GM21360 (cell line): Measurements from ENCODE around the gene WASF2.
"Not testable (repeated sequence)": the region's sequence is repeated elsewhere in the genome, so short reads cannot be mapped to it uniquely, and the experiment has no call there.

Source experiments
- ATAC-seq: cut with Tn5 transposase; IDR thresholded peaks from one replicate; pipeline ENCODE4 v1.9.1; 2021; ENCODE audit warnings: mild to moderate bottlenecking, moderate library complexity; ENCODE audit not compliant: unreplicated experiment

Gene WASF2

DNA sequence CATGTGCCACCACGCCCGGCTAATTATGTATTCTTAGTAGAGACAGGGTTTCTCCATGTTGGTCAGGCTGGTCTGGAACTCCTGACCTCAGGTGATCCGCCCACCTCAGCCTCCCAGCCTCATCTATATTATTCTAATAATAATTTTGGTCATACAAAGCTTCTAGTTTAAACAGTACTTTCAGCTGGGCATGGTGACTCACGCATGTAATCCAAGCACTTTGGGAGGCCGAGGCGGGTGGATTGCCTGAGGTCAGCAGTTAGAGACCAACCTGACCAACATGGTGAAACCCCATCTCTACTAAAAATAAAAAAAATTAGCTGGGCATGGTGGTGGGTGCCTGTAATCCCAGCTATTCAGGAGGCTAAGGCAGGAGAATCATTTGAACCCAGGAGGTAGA lies 26.1 kb downstream of the WASF2 start:
- not testable (repeated sequence) for ATAC-seq

DNA sequence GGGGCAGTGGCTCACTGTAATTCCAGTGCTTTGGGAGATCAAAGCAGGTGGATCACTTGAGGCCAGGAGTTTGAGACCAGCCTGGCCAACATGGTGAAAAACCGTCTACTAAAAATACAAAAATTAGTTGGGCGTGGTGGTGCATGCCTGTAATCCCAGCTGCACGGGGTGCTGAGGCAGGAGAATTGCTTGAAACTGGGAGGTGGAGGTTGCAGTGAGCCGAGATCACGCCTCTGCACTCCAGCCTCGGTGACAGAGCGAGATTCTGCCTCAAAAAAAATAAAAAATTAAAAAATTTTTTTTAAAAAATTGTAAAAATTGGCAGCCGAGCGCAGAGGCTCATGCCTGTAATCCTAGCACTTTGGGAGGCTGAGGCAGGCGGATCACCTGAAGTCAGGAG lies 31.4 kb downstream of the WASF2 start:
- ATAC-seq: not testable (repeated sequence)

DNA sequence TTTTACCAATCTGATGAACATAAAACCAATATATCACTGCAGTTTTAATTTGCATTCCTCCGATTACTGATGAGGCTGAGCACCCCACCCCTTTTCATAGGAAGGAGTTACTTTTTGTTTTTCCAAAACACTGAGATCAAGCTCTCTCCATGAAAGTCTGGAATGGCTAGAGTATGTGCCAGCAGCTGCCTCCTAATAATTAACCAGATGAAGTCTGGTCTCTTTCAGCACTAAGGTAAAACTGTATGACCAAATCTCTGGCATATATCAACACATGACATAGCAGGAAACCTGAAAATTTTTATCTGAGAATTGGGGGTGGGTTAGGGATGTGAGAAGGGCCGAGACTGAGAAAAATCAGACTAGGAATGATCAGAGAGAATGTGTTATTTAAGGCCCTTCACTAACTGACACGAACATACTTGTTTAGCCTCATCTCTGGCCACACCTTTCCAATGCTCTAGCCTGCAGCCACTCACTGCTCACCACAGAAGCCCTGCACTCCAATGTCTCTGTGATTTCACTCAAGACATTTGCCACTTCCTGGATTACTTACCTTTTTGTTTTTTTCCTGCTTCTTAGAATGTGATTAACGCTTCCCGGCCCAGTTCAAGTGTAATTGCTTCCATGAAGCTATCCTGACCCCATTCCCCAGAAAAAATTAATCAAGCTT lies 34.7 kb downstream of the WASF2 start:
- no peak for ATAC-seq

DNA sequence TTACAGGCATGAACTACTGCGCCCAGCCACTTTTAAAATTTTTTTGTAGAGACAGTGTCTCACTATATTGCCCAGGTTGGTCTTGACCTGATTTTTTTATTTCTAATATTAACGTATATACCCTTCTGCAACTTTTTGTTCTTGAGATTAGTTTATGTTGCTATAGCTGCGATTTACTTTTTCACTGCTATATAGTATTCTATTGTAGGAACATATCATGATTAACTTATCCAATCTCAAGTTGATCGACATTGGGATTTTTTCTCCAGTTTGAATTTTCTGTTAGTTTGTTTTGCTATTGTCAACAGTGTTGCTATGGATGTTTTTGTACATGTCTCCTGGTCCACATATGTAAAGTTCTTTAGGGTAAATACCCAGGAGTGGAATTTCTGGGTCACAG lies 35.4 kb downstream of the WASF2 start:
- no peak for ATAC-seq

DNA sequence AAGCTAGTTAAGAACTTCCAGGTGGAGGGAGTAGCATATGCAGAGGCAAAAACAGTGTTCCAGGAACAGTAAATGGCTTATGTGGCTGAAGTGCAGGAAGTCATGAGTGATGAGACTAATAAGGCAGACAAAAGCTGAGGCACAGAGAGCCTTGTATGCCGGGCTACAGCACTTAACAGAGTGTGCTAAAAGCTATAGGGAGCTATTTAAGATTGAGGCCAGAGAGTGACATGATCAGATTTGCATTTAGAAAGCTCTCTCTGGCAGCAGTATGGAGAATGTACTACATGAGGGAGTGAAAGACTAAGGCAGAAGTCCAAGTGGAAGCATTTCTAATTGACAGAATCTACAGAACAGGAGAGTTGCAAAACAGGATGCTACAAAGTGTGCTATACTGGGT lies 38.6 kb downstream of the WASF2 start:
- ATAC-seq: no peak

DNA sequence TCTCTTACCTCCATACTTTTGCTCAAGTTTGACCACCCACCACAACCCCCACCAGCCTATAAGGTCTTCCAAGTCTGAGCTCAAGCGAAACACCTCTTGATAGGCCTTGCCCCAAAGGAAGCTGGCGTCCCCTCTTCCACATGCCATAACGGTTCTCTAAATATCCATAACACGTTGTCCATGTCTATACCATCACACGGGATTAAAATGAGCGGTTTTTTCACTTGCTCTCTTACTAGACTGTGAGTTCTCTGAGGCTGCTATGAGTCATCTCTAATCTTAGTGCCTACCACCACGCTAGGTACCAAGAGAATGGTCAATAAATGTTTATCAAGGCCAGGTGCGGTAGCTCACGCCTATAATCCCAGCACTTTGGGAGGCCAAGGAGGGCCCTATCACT lies 41.0 kb downstream of the WASF2 start:
- ATAC-seq: no peak

DNA sequence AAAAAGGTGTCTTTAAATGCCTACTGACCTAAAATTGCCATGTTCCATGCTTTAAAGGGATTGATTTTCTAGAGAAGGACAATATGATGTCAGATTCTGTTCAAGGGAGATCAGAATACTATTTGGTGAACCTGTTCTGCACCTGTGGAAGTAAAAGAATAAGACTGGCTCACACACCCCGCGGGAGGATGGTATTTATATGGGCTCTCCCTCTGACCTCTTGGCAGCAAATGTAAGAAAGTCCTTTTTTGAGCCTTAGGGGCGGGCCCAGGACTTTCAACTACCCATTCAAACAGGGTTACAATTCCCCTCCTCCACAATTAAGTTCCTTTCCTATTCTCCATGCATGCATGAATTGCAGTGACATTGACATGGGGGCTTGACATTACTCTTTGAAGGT lies 42.1 kb downstream of the WASF2 start:
- no peak for ATAC-seq

DNA sequence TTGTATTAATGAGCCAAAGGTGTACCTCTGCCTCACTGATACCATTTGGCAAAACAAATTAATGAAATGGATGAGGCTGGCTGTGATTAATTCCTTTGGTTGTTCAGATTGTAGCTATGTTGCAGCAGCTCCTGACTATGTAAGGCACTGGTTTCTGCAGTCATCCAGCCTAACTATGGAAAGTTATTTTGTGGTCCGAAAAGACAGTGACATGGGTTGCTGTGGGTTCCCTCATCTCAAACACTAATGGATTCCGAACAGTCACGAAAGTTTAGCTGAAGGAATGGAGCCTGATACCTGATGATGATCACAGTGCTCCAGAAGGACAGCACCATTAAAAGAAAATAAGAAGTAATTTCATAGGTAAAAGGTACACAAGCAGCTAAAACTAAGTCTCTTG lies 42.6 kb downstream of the WASF2 start:
- no peak for ATAC-seq

DNA sequence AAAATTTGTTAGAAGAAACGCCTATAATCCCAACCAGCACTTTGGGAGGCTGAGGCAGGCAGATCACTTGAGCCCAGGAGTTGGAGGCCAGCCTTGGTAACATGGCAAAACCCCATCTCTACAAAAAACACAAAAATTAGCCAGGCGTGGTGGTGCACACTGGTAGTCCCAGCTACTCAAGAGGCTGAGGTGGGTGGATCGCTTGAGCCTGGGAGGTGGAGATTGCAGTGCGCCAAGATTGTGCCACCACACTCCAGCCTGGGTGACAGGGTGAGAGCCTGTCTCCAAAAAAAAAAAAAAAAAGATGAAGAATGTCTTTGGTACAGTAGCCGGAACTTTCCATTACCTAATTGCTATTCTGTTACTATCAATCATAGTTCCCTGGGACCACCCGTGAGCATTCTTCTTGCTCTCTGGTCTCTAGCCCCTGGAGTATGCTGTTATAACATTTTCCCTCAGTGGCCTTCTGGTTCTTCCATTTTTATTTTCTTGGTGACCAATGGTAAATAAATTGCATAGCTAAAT lies 43.4 kb downstream of the WASF2 start:
- no peak for ATAC-seq

DNA sequence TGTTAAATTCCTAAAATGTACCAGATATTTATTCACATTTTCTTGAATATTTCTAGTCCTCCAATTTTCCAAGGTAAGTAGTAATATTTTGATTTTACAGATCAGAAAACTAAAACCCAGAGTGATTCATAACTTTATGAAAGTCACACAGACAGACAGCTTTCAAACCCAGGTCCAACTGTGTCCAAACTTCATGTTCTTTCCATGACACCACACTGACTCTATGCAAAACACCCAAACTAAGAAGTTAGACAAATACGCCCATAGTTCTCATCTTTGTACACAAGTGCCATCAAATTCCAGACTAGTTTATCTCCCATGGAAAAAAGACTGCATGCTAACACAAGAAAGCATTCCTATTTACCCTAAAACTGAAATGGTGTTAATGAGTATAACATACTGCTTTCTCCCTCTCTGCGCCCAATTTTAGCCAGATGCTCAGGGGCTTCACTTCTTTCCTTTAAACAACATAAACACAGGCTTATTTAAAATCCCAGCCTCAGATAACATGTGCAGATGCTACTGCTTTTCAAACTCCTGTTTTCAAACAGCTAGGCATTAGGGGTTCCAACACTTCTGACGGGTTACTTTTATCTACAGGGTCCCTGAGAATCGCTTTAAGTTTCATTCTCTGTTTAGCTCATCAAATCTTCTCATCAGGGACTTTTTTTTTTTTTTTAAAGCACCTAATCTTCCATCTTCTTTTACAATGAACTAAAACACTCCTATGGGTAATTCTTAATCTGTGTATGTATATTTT lies 44.6 kb downstream of the WASF2 start:
- no peak for ATAC-seq

DNA sequence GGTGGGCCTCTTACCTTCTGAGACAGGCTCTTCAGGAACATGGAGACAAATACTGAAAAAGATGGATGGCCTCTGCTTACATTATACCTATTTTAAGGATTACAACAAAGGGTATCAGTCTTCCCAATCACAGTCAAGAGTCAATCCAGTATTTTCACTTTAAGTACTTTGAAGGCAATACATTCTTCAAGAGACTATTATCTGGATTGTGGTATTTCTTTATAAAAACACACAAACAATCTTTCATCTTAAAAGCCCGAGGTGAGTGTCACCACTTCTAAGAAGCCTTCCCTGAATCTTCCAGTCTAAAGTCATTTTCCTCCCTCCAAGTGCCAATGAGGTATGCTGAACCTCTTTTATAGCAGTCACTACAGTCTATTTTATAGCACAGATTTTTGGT lies 45.3 kb downstream of the WASF2 start:
- ATAC-seq: no peak

DNA sequence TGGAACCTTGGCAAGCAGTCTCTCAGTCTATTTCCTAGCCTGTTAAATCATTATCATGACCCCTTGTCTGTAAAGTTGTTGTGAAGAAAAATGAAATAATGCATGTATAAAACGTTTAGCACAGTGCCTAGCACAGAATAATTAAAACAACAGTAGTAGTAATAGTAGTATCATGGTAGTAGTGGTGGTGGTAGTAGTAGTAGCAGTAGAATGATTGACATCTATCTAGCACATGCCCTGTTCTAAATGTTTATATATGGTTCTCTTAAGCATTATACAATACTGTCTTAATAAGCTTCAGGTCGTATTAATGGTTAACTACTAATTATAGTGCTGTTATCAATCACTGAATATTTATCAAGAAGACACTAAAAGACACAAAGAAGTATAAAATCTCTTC lies 50.8 kb downstream of the WASF2 start:
- ATAC-seq: no peak

DNA sequence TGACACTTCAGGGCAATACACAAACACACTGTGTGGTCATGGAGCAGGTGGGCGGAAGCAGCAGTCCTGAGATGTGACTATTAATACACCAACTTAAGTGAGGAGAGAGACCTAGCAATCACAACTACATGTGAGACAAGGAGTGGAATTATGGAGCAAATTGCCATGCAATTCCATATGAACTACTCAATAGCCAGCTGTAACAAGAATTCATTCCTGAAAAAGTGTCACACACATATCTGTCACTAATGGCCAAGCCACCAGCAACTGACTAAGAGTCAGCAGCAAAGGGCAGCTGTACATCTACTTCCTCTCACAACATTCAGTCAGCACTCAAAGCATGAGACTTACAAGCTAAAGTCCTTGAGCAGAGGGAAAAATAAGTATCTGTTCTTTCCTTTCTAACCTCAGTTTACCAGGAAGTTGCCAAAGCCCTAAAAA lies 51.3 kb downstream of the WASF2 start:
- no peak for ATAC-seq

DNA sequence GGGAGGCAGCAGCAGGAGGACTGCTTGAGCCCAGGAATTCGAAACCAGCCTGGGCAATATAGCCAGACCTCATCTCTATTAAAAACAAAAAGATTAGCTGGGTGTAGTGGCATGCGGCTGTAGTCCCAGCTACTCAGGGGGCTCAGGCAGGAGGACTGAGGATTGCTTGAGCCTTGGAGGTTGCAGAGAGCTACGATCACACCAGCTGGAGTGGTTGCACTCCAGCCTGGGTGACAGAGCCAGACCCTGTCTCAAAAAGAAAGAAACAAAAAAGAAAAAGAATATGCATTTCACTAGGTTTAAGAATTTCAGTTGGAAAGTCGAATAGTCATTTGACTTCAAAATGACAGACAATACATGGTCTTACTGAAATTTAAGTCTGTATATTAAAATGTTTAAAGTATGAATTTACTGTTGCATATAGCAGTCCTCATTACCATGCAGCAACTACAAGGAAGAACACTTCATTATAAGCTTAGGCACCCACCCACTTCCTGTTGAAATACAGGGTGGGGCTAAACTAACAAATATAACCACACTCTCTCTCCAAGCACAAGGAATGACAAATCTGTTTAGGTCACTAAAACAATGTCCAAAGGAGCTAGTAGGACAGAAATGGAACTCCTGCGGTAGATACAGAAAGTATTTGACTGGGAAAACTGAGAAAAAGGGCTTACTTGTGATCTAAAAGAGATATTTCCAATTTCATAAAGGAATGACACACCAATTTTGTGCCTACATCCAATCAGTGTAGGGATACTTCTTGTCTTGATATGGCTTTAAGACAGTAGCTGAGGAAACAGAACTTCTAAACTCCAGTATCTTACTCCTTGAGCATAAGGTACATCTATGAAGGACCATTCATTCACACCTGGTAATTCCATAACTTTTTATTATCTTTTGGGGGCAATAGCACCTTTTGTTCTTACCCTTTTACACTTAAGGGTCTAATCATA lies 53.5 kb downstream of the WASF2 start:
- ATAC-seq: no peak

DNA sequence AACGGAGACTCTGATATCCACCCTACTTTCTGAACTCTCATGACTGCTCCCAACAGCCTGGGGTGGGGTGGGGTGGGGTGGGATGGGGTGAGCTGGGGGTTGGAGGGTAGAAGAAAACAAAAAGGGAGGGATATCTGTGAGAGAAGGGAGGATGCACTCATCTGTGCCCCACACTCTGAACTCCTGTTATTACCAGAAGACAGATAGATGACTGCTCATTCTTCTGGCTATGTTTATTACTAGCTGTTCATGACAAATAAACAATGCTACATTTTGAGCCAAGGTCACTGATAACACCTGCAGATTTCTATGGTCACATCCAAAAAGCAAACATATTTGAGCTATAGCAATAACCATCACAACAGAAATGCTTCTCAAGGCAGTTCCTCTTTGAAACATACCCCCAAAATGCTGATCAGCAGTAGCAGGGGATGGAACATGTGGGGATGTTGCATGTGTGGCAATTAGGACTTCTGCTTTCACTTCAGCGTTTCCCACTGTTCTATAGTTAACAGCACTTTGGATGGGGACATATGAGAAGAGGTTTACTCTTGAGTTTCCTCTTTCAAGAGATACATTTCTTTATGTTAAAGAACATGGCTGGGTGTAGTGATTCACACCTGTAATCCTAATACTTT lies 54.3 kb downstream of the WASF2 start:
- ATAC-seq: no peak

DNA sequence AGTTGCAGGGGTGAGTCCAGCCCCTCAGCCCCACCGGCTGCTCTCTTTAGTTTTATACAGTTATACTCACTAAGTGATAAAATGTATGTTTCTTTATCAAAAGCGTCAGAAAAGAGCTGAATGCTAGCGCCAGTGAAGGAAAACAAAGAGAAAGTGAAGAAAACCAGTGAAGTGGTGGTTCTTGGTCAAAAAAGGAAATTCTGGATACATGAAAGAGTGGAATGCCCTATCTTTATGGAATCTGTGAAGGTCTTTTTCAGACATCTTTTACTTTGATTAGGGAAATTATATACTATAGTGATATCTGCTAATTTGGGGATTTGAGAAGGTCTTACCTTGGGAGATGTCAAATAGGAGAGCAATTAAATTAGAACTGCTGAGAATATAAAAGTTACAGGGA lies 56.3 kb downstream of the WASF2 start:
- ATAC-seq: no peak

DNA sequence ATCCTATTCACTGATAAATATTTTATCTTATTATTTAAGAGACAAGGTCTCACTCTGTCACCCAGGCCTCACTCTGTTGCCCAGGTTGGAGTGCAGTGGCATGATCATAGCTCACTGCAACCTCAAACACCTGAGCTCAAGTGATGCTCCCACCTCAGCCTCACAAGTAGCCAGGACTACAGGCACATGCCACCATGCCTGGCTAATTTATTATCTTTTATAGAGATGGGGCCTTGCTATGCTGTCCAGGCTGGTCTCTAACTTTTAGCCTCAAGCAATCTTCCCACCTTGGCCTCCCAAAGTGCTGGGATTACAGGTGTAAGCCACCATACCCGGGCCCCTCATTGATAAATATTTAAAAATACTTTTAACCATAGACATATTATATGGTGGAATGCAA lies 57.2 kb downstream of the WASF2 start:
- ATAC-seq: not testable (repeated sequence)

DNA sequence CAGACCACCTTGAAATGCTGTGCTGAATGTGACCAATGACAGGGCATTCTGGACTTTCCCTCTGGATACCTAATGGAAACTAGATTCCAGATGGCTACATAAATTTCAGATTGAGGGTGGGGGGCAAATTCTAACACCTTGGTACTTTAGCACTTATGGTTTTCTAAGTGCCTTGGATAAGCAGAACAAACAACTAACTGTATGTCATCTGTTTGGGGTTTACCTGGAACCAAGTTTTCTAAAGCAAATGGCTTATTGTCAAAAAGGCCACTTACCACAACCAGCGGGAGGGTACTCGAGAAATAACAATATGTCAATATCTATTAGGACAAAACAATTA lies 58.4 kb downstream of the WASF2 start:
- no peak for ATAC-seq

DNA sequence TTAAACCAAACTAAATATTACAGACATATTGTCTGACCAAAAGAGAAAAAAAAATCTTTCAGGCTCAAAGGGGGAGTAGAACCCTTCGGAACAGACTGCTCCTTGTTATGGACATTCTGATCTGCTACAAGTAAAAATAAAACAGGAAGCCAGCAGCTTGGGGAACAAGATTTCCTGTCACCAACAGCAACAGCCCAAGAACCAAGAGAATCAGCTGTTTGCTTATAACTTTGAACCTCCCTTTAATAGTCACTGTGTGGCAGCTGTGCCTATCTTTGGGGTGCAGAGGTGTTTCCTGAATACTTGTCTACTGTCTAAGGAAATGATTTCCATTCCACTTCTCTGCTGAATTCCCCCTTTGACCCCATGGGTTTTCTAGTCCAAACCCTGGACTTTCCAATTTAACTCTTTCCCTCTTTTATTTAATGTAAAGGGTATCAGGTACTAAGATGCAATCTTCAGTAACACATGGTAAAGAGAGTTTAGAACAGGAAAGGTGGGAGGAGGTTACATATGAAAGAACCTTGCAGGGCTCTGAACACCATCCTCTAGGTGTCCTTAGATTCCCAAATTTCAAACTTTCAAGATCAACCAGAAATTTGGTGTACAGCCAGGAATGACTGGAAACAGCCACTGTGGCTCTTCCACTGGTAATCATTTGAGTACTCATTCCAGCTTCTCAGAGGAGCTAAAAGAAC lies 58.9 kb downstream of the WASF2 start:
- ATAC-seq: no peak

DNA sequence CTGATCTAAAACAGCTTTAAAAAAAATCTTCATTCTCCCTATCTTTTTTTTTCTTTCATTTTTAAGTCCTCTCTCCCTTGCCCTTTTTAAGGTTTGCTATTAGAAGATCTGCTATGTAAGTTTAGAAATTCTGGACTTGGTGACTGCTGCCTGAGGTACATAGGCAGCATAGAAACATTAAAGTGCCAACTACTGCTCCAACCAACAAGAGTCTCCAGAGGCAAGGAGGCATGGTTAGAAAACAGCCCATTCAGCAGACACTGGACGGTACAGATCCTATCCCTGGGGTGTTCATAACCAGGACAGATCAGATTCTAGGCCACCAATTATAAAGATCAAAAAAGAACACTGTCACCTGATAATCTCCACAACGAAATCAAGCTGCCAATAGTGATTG lies 60.9 kb downstream of the WASF2 start:
- no peak for ATAC-seq
